AG09319 (cell line): ENCODE measurements around the gene KCNN4.

Experiments used
- DNase-seq: peaks from one replicate; pipeline ENCODE4 v3.0.0-alpha.2; 2010; ENCODE audit warnings: low read depth; ENCODE audit errors: extremely low read depth
- TF ChIP-seq, protein P1 (sequence below): IDR thresholded peaks from 2 replicates; pipeline ENCODE4 v1.5.1; 2011; ENCODE audit warnings: low read depth, mild to moderate bottlenecking, inconsistent platforms, low read length, moderate library complexity

The KCNN4 gene

DNA sequence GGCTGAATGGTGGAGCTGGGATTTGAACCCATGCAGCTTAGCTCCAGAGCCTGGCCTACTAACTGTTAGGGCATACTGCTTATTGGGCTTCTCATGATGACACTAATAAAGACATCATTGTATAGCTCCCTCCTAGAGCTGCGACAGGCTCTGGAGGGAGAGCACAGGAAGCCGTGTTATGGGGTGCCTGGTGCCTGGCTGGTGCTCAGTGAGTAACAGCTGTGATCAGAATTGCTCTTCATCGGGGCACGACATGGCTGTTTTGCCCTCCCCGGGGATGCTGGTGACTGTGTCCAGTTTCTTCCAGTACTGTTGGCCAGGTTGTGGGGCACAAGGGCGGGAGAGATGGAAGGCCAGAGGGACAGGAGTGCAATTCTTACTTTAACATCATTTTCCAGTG lies 16.3 kb upstream of the KCNN4 start:
- TF ChIP-seq, protein P1, sequence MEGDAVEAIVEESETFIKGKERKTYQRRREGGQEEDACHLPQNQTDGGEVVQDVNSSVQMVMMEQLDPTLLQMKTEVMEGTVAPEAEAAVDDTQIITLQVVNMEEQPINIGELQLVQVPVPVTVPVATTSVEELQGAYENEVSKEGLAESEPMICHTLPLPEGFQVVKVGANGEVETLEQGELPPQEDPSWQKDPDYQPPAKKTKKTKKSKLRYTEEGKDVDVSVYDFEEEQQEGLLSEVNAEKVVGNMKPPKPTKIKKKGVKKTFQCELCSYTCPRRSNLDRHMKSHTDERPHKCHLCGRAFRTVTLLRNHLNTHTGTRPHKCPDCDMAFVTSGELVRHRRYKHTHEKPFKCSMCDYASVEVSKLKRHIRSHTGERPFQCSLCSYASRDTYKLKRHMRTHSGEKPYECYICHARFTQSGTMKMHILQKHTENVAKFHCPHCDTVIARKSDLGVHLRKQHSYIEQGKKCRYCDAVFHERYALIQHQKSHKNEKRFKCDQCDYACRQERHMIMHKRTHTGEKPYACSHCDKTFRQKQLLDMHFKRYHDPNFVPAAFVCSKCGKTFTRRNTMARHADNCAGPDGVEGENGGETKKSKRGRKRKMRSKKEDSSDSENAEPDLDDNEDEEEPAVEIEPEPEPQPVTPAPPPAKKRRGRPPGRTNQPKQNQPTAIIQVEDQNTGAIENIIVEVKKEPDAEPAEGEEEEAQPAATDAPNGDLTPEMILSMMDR = no peak
- DNase-seq = no peak

- TF ChIP-seq, protein P1 = no peak
- DNase-seq = no peak
Measured at GRCh38 chr19:43790587-43790986, 9.8 kb upstream of the KCNN4 start.

DNA sequence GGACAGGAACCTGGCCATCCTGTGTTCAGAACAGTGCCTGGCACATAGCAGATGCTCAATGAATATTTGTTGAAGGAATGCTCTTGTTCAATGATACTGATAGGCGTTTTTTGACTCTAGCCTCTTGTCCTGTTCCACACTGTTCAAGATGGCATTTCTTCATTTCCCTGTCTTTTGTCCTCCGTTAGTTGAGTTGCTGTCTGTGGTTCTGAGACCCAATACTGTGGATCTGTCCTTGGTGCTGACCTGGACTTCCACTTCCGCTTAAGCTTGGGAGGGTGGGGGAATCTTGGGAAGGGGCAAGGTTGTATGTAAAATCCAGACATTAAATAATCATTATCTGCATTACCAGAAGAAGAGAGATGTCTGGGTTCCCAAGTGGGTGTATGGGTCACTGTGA lies 8.3 kb upstream of the KCNN4 start:
- TF ChIP-seq, protein P1 = no peak

DNA sequence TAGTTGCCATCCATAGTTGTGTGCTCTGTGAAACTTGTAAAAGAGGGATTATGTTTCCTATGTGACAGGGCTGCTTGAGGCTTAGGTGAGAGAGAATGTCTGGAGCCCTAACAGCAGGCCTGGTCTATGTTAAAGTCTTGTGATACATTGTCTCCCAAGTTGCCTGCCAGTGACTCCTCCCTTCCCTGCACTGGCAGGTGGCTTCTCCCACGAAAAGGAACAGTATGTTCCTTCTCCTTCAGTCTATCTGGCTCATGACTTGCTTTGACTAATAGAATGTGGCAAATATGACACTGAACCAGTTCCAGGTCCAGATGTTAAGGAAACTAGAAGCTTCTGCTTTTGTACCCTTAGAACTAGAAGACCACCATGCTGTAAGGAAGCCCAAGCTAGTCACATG lies 5.9 kb upstream of the KCNN4 start:
- DNase-seq = no peak
- TF ChIP-seq, protein P1 = no peak

More for the DNA sequence above, 8.3 kb upstream of the KCNN4 start:
- DNase-seq = no peak

GRCh38 chr19:43784981-43785808 lies 4.4 kb upstream of the KCNN4 start:
- DNase-seq = peak; percentile 35
- TF ChIP-seq, protein P1 = no peak; the same call in none of the 2 replicates

- peak; percentile 46 for DNase-seq
Measured at GRCh38 chr19:43784241-43784980, 3.6 kb upstream of the KCNN4 start.

More at GRCh38 chr19:43784241-43784980, 3.6 kb upstream of the KCNN4 start:
- TF ChIP-seq, protein P1 = no peak
